ENCODE results near the gene SUGCT. TPM values are rescaled to one million over a fixed set of nuclear protein-coding genes. Genes with fewer than 3 reads are reported as not detected.

SUGCT gene
- total and polyA plus RNA-seq, 2 of the 8 experiments (the other 6 are each of a cell fraction or from before 2014, with no cell fraction given) = 2.8 to 5.4 TPM

DNA sequence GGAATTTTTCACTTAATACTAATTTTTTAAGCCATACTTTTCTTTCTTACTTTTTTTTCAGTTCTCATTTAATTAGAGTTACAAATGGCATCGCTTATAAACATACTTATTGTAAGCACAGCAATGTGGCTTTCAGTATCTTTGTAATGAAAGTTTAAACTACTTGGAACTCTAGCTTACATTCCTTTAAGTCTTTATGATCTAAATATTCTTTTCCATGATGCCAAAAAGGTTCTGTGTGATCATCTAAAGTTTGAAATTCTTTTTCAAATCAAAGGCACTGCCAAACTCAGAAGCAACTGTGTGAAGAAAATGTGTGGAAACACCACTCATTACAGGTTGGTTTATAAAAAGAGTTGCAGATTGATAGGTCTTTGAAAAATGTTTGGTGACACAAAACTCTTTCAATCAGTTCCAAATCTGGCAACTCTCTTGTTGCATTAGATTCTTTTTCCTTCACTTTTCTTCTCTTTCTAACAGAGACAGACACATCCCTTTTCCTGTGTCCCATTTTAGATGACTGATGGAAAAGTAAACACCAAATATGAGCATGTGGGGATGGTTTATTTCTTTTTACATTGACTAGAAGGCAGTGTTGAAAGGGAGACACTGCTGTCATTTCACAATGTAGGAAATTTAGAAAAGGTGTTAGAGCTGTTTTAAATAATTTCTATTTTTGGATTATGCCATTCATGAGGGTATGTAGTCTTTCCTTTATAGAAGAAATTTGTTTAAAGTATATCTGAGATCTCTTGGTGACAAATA is 392.3 kb downstream of the SUGCT start (continued):
- TF ChIP-seq, protein P1, sequence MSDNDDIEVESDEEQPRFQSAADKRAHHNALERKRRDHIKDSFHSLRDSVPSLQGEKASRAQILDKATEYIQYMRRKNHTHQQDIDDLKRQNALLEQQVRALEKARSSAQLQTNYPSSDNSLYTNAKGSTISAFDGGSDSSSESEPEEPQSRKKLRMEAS (IDR thresholded peaks at IDR 0.05) = no peak
- TF ChIP-seq POLR2A (IDR thresholded peaks at IDR 0.05; ENCODE audit: control extremely low read depth in 1 of 2, low read depth in 2 of 2, low read length in 2 of 2) (no peak), RNF2 (IDR thresholded peaks at IDR 0.05; ENCODE audit: borderline replicate concordance, low read depth, low read length, missing control alignments, poor library complexity, severe bottlenecking) (no peak)
